ENCODE results near the gene C12orf75.
A peak's percentile ranks its signal among the peaks of the same experiment; 100 is the strongest.
"Not testable (repeated sequence)": the region's sequence is repeated elsewhere in the genome, so short reads cannot be mapped to it uniquely, and the experiment has no call there.

C12orf75 gene

DNA sequence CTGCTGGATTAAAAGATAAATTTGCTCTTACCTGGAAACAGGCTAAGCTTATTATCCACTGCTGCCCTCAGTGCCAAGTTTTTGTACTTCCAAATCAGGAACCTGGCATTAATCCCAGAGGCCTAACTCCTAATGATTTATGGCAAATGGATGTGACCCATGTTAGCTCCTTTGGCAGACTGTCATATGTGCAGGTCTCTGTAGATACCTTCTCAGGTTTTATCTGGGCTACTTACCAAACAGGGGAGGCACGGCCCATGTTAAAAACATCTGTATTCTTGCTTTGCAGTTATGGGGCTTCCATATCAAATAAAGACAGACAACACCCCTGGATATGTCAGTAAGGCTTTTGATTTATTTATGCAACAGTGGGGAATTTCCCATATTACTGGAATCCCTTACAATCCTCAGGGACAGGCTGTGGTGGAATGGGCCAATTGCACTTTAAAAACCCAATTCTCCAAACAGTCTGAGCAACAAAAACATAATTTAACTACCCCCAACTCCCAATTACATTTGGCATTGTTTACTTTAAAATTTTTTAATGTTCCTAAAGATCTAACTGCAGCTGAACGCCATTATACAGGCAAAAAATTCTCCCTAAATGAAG lies 19.9 kb upstream of the C12orf75 start:
- DNase-seq, result not testable (repeated sequence)

DNA sequence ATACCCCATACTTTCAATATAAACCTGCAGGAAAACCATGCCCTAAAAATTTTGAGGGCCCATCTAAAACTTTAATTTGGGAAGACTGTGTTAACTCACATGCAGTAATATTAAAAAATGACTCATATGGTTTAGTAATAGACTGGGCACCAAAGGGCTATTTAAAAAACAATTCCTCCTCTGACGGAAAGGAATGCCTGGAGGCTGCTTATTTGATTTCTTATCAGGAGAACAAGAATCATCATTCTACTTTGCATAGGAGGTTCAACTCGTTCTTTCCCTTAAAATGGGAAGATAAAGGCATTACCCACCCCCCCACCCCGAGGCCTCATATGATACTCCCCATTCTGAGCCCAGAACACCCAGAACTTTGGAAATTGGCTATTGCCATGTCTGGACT lies 18.6 kb upstream of the C12orf75 start:
- not testable (repeated sequence) for DNase-seq

DNA sequence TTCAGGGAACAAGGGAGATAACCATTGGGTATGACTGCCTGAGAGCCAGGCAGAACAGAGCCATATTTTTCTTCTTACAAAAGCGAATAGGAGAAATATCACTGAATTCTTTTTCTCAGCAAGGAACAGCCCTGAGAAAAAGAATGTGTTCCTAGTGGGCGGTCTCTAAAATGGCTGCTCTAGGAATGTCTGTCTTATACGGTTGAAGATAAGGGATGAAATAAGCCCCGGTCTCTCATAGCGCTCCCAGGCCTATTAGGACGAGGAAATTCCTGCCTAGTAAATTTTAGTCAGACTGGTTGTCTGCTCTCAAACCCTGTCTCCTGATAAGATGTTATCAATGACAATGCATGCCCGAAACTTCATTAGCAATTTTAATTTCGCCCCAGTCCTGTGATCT lies 16.7 kb upstream of the C12orf75 start:
- DNase-seq, result not testable (repeated sequence)

DNA sequence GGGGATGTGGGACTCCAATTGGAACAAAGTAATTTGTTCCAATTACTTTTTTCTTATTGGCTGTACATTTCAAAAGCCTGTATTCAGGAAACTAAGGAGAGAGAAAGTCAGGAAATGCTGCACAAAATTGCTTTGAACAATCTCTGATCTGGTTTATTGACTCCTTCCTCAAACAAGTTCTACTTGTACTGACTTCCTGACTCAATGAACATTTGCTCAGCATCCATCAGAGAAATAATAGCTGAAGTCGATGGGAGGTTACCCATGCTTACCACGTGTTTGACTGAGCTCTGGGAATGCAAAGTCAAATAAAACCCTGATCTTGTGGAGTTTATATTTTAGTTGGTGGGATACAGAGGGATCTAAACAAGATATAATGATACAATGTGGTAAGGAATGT lies 15.4 kb upstream of the C12orf75 start:
- no peak for DNase-seq

DNA sequence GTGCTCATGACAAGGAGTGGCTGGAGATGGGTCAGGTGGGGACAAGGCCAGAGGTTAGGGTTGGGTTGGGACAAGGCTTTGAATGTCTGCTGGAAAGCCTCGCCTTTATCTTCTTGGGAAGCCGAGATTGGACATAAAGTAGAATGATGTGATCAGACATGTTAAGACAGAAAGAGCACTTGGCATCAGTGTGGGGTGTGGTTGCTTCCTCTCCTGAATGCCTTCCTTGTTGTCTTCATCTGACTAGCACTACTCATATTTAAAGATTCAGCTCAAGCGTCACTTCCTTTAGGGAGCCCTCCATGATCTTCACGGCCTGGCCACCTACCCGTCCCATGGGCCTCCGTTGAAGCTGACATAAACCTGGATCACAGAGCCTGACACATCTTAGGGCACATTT lies 14.8 kb upstream of the C12orf75 start:
- DNase-seq, result no peak

DNA sequence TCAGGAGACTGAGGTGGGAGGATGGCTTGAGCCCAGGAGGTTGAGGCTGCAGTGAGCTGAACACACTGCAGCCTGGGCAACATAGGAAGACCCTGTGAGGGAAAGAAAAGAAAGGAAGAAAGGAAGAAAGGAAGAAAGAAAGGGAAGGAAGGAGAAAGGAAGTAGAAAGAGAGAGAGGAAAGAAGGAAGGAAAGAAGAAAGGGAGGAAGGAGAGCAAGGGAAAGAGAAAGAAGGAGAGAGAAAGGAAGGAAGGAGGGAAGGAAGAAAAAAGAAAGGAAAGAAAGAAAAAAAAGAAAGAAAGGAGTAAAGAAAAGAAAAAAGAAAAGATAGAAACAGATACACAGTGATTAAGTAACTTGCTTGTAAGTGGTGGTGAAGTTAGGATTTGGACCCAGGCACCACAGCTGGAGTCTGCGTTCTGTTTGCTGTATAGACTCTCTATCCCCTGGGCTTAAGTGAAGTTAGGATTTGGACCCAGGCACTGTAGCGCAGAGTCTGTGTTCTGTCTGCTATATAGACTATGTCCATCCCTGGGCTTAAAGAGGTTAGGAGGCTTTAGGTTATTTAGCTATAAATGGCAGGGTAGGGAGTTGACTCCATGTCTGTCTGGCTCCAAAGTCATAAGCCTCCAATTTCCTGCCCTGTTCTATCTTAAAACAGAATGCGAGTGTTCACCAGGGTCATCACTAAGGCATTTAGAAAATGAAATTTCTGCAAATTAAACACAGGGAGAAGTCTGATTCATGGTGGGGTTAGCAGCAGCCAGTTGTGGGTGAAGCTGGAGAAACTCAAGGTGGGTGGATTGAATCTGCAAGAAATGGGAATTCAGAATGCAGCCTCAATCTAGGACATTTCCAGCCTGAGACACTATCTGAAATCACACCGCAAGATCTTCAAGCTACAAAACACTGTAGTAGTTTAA lies 13.3 kb upstream of the C12orf75 start:
- peak in 1 of 2 experiments; percentile 60 for DNase-seq

DNA sequence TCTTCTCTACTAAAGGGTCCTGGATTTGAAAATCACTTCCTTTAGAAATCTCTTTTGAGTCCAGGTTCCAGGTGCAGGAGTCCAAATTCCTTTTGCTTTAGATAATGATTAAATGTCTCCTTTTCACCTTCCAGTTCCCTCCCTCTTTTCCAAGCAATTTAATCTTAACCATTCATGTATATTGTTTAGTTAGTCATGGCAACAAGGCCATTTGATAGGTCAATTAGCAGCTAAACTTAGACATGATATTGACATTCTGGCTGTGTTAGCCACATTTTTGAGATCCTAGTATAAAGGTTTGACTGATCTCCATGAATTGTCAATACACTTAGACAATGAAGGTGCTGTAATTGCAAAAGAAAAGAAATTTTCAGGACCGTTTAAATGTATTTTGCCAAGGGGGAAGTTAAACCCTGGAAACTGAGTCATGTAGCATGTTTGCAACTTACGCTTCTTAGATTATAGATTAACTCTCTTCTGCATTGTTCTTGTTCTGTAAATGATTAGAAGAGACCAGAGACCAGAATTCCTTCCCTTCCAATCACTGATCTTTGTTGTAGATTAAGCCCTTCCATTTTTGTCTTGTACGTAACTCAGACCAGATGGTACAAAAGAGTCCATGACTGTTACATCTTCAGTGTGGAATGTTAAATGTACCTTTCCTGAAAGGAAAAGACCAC lies 12.4 kb upstream of the C12orf75 start:
- peak; percentile 88 to 93 for DNase-seq

DNA sequence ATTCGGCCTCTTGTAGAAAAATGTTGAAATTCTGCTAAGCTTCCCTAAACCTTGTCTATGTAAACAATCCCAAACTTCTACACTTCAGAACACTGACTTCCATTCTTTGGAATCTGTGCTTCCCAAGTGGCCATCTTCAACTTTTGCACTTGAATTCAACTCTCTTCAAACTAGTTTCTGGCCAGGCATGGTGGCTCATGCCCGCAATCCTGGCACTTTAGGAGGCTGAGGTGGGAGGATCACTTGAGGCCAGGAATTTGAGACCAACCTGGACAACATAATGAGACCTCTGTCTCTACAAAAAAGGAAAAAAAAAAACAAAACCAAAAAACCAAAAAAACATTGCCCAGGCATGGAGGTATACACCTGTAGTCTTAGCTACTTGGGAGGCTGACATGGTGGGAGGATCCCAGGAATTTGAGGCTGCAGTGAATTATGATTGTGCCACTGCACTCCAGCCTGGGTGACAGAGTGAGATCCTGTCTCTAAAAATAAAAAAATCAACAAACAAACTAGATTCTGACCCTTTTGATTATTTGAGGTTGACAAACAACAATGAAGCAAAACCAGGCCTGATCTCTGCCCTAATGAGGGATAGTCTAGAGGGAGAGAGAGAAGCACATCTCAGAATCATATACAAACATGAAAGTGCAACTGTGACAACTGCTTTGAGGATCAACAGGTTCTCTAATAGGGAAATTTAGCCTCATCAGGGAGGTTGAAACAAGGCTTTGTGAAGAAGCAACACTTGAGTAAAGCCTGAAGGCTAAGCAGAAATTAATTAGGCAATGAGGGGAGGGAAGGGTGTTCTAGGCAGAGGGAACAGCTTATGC lies 11.6 kb upstream of the C12orf75 start:
- no peak for DNase-seq

DNA sequence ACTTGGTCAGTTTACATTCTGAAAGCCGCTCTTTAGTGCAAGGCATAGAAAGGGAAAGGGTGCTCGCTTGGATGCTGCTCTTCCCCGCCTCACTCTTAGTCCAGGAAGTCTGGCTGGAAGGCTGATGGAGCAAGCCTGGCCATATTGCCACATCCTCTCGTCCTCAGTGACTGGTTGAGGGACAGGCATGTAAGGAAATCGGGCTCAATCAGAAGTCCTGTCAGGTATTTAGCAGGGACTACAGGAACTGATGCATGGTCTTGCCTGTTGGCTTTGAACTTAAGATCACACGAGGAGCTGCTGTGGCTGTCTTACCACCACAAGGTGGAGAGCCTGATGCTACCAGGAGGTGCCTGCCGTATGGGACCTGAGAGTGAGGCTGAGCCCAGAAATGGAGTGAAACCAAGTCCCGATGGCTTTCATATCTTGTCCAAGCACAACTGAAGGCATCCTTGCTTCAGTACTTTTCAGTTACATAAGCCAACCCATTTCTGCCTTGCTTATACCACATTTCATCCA lies 10.7 kb upstream of the C12orf75 start:
- peak in 1 of 2 experiments; percentile 51 for DNase-seq

DNA sequence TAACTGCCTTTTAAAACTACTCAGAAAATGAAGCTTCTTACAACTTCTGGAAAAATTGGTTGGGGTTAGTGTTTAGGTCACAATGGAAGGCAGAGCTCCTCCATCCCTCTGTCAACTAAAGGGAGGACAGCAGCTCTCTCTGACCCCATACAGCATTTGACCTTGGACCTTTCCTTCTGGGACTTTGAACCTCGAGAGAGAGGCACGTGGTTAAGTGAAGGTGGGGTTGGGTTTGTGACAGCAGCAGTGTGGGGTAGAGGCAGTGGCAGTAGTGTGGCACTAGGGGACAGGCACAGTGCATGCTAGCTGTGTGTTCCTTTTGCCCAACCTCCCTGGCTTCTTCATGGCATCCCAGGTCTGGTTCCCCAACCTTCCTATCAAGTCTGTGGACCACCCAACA lies 9.4 kb upstream of the C12orf75 start:
- no peak for DNase-seq

DNA sequence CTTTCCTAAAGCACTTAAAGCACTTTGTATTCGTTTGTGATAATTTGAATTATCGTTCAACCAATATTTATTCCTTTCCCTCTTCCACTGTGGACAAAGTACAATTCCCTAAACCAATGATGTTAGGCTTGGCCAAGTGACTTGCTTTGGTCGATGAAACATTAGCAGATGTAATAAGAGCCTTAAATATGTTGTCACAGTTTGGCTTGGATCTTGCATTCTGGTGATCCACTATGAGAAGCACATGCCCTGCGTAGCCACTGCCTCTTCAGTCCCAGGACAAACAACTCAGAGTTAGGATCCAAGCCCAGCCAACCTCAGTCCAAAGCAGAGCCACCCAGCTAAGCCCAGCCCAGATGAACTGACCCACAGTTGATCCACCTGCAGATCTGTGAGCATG lies 8.4 kb upstream of the C12orf75 start:
- no peak for DNase-seq

DNA sequence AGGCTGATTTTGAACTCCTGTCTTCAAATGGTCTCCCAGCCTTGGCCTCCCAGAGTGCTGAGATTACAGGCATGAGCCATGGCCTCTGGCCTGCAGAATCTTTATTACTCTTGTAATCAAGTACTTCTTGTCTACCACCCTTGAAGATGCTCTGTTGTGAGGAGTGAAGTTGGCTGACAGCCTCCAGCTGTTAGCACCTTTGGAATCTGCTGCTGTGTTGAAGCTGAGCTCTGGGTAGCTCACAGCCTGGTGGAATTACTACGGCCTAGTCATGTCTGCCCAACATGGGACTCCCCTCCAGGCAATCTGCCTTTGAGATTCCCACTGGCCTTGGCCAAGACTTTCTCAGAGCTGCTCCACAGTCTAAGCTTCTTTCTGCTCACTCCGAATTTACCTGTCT lies 5.8 kb upstream of the C12orf75 start:
- no peak for DNase-seq

DNA sequence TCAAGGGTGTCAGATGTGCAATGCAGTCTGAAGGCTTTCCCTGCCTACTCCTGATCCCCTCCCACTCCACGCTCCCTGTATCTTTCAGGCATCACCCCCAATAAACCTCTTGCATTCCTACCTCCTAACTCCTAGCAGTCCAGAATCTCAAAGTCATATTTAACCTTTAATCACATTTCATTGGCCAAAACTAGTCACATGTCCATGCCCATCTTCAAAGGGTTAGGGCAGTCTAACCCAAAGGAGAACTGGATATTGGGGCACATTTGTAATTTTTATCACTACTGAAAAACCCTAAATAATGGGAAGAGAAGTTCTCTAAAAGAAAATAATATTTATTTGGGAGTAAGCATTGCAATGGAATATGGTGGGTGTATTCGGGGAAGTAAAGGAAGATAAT lies 5.4 kb upstream of the C12orf75 start:
- DNase-seq, result no peak

DNA sequence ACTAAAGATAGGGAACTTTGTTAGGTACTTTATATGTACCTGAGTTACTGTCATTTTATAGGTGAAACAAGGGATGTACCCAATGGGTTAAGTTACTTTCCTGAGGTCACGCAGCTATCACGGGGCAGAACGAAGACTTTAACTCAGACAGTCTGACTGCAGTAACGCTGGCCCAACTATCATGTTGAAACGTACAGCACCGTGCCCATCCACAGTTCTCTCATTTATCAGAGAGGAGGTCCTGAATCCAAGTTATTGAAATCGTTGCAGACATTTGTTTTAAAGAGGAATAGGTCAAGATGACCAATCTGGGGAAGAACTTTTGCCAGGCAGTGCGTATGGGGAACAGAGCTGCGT lies 587 bp upstream of the C12orf75 start:
- no peak for DNase-seq

DNA sequence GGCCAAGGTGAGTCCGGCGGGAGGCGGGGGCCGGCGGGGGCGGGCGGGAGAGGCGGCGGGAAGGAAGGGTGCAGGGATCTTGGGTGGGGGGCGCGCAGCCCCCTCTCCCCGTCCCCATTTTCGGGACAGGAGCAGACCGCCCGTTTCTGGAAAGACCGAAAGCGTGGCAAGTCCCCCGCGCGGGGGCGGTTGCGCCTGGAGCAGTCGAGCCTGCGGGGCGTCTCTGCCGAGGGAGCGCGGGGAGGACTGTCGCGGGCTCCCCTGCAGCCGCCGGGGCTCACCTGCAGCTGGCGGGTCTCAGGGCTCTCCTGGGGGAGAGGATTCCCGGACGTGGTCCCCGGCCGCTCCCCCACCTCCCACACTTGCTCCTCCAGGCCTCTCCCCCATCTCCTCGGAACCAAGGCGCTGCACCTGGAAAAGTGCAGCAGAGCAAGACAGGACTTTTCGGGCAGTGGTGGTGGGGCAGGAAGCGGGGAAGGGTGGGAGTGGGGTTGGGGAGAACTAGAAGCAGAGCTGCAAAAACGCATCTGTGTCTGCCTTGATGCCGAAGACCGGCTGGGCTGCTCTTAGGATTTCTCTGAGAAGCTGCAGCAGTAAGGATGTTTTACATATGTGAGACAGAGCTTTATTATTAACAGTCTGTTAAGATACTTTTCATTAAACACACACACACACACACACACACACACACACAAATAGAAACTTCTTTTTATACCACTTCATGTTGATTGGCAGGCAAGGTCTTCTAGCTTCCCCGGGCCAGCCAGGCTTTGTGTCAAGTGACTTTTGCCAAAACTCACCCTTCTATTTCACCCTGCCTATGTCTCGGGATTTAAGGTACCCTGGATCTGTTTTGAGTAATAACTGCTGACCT lies 677 bp downstream of the C12orf75 start:
- DNase-seq, result peak in 1 of 2 experiments; percentile 26

DNA sequence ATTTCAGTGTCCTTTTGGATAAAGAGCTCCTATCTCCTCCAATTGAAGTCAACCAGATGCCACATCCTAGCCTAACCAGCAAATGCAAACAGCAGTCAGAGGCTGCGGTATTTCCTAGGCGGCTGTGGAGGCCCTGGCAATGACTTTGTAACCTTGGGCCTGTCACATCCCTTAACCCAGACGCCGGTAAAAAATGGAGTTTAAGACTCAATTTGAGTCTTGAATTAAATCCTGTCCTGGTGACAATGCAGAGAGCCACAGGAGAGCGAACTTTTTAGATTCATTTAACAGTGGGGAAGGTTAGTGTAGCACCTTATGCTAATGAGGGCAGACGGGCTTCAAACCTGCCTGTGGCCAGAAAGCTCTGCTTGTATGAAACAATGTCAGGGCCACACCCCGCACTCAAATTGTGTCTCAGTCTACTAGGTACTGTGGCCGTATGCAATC lies 1.3 kb downstream of the C12orf75 start:
- DNase-seq, result no peak

DNA sequence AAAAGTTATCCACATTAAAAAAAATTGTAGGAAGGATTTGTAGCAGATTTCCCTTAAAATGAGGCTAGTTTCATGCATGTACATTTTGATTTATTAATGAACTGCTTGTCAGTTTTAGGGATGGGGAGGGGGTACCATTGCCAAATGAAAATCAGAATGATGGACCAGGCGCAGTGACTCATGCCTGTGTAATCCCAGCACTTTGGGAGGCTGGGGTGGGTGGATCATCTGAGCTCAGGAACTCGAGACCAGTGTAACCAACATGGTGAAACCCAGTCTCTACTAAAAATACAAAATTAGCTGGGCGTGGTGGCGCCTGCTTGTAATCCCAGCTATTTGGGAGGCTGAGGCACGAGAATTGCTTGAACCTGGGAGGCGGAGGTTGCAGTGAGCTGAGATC lies 1.8 kb downstream of the C12orf75 start:
- not testable (repeated sequence) for DNase-seq

DNA sequence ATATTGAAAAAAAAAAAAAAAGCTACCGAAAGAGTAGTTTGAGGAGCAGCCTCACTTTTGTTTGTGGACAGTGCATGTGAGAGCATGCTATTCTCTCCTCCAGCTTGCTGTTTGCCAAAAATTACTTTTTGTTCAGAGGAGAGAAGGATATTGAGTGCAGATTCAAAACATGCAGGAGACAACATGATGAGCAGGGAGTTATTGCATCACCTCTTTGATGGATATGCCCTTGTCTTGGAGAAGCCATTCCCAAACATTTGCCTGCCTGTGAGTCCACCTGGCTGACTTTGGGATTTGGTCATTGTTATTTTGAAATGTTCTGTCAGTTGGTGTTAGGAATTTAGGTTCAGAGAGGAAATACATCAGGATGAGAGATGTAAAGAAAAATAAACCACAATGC lies 2.4 kb downstream of the C12orf75 start:
- DNase-seq, result no peak

DNA sequence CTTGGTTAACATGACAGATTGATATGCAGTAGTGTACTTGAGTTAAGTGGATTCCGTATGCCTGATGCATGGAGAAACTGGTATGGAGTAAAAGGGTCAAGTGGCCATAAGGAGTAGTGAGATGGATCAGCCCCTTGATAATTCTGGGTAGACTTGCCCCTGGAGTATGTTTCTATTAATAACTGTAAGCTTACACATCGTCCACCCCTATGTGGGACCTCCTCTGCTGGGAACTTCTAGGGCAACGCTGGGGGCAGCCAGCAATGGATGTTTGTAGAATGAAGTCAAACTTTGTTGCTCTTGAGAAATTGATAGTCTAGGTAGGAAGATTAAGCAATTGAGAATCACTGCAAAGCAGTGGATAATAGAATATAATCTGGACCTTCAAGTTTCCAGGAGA lies 3.5 kb downstream of the C12orf75 start:
- no peak for DNase-seq

DNA sequence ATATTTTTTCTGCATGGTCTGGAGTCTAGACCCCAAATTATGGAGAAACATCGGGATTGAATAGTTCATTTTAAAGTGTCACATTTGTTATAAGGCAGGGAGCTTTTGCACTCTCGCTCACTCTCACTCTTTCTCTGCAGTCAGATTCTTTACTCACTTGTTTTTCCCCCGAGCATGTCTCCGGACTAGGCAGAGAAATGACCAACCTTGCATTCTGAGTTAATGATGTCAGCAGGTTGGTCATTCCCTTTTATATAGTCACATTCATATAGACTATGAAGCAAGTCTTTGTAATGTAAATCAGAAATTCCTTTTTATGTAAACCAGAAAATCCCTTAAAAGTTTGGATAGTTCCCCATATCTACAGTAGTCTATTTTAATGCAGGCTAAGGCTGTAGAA lies 4.1 kb downstream of the C12orf75 start:
- no peak for DNase-seq

DNA sequence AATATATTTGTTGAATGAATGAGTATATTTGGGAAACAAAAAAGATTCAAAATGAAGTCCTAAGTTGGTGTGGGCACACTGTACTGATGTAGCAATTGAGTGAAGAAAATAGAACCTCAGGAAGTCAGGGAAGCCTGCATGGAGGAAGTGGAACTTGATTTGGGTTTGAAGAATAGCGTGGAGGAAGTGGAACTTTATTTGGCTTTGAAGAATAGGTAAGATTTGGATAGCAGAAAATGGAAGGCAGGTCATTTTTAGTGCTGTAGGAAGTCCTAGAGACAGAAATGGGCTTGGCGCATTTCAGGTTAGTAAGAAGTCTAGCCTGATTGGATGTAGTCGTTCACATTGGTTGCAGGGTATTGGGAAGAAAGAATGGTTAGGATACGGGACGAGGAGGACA lies 5.4 kb downstream of the C12orf75 start:
- DNase-seq, result no peak

DNA sequence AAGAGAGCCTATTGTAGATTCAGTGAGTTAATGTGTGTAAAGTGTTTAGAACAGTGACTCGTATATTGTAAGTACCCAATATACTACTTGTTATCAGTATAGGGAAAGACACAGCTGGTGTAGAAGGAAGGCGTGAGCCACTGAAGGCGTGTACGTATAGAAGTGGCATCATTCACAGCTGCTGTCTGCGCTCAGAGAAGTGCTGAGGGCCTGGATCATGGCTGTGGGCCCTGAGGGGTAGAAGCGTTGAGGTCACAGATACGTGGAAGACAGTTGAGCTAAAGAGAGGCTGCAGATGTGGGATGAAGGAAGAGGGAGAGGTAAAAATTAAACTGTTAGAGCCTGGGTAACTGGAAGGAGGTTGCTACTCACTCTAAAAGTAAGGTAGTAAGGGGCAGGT lies 5.9 kb downstream of the C12orf75 start:
- no peak for DNase-seq
